Body of pancreas (tissue), 4 donors: Measurements from ENCODE around the gene STX1B.

Experiments used
- CTCF ChIP-seq, 7 experiments: fragments of 450-650 bp in 4 of 7; fragments of 200-600 bp in 3 of 7; sonication (generic) in 3 of 7; IDR thresholded peaks; one replicate each; pipeline ENCODE4 v1.5.1; 2016 to 2019; ENCODE audit warnings: antibody characterized with exemption in 7 of 7
- POLR2A ChIP-seq, 3 donors: fragments of 450-650 bp; IDR thresholded peaks; one replicate each; pipeline ENCODE4 v1.6.1; 2016; ENCODE audit warnings: antibody characterized with exemption in 3 of 3, mild to moderate bottlenecking in 2 of 3

- no peak for TF ChIP-seq POLR2A (IDR thresholded peaks at IDR 0.05)
- no peak for TF ChIP-seq CTCF (IDR thresholded peaks at IDR 0.05)
These were observed 46.4 kb downstream of the STX1B start for GRCh38 chr16:30963925-30964511.
